LoVo (cell line): Measurements from ENCODE around the gene OXT.
"Not testable (repeated sequence)": the region's sequence is repeated elsewhere in the genome, so short reads cannot be mapped to it uniquely, and the experiment has no call there.

Source experiments
- DNase-seq: peaks from one replicate; pipeline ENCODE4 v3.0.0-alpha.2; 2016; ENCODE audit warnings: low spot score

OXT gene

DNA sequence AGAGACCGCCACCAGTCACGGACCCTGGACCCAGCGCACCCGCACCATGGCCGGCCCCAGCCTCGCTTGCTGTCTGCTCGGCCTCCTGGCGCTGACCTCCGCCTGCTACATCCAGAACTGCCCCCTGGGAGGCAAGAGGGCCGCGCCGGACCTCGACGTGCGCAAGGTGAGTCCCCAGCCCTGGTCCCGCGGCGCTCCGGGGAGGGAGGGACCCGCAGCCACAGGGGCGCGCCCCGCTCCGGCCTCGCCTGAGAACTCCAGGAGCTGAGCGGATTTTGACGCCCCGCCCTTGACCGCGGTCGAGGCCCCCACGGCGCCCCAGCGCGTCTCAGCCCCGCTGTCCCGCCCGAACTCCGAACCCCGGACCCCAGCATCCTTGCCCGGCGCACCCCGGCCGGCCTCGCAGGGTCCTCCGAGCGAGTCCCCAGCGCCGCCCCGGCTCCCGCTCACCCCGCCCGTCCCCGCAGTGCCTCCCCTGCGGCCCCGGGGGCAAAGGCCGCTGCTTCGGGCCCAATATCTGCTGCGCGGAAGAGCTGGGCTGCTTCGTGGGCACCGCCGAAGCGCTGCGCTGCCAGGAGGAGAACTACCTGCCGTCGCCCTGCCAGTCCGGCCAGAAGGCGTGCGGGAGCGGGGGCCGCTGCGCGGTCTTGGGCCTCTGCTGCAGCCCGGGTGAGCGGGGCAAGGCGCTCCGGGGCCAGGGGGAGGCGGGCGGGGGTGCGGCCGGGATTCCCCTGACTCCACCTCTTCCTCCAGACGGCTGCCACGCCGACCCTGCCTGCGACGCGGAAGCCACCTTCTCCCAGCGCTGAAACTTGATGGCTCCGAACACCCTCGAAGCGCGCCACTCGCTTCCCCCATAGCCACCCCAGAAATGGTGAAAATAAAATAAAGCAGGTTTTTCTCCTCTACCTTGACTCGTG, at the start of gene OXT:
Gene OXT, plus strand, starts transcription at position 11 of the 920 bp plus-strand sequence. Its CDS starts 36 bp downstream, at position 47.
- no peak for DNase-seq

GRCh38 chr20:3021777-3022176, 49.6 kb upstream of the OXT start:
- DNase-seq: no peak

GRCh38 chr20:3022559-3023490, 48.6 kb upstream of the OXT start:
- not testable (repeated sequence) for DNase-seq

GRCh38 chr20:3027987-3028386, 43.4 kb upstream of the OXT start:
- no peak for DNase-seq

DNA sequence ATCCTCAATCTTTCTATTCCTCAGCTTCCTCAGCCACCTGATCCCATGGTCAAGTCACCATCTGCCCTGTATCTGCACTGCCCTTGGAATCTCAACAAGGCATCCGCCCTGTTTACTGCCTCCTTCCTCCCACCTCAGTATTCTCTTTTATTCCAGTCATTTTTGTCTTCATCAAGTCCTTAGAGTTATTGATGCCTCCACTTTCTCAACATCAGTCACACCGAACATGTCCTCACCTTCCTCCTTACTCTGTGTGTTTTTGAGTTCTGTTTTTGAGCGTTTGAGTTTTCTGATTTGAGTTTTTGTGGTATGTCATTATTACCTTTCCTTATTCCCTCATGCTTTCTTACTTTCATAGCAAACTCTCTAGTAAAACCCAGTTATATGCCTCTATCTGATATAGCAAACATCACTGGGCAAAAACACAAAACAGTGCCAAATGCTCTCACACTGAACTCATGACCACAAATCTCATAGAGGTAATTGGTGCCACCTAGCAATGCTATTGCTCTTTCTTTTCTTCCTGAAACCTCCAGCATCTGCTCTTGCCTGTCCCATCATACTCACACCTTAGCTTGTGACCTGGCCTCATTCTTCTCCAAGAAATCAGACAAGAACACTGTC, 39.8 kb upstream of the OXT start:
- DNase-seq: no peak

DNA sequence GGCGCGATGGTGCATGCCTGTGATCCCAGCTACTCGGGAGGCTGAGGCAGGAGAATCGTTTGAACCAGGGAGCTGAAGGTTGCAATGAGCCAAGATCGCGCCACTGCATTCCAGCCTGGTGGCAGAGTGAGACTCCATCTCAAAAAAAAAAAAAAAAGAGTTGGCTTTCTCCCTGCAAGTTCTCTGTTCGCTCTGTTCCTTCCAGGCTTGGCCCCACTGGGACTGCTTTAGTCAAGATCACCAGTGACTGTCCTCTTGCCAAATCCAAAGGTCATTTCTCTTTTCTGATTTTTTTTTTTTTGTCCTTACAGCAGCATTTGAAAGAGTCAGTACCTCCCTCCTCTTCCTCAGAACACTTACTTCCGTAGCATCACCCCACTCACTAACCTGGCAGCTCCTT, 38.8 kb upstream of the OXT start:
- no peak for DNase-seq

- no peak for DNase-seq
Observed at GRCh38 chr20:3037654-3038053, 33.8 kb upstream of the OXT start.

DNA sequence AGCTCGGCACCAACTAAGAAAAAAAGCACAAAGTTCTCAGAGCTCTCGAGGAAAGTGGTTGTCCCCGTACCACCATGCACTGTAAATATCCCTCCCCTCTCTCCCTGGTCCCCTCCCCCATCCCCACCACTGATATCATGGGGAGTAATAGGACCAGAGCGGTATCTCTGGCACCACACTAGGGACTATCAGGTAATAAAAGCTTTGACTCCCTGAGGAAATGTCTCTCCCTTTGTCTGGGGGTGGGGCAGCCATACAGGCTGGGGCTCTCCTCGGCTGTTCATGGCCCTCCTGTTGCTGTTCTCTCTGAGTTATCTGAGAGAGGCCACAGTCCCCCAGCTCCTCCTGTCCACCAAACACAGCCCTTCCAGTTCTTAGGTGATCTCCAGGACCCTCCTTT, 33.0 kb upstream of the OXT start:
- DNase-seq: no peak

DNA sequence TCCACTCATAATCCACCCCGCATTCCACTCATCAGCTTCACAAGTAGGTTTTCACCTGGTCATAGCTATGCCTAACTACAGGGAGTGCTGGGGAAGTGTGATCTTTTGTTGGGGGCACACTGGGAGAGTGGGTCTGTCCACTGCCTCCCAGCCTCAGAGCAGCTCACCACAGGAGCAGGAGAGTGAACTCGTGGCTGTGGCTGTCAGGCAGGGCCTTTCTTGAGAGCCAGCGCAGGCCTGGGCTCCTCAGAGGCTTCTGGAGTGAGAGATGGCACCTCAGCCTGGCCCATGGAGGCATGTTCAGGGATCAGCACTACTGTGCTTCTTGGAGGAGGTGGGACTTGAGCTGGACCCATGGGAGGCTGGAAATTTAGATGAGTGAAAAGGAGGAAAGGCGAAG, 32.0 kb upstream of the OXT start:
- DNase-seq: no peak

GRCh38 chr20:3040086-3040485, 31.3 kb upstream of the OXT start:
- no peak for DNase-seq

DNA sequence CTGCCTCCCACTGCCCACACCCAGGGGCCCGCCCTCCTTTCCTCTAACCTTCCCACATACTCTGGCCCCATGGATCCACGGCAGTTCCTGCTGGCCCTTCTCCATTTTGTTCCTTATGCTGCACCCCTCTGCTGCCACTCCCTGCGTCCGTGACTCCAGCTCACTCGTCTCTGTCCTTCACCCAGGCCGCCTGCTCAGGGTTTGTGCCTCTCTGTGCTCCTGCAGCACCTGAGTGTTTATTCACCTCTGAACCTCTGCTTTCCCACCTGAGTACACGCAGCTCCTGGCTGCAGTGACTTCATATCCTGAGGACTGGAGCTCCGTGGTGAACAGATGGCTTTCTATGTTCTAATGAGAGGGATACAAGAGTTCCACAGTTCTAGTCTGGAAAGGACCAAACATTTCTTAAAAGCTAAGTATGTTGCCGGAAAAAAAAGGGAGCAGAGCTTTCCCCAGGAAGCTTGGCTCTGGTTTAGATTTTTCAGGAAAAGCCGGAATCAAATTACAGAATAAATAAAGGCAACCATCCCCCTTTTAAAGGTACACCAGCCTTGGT, 29.5 kb upstream of the OXT start:
- no peak for DNase-seq

- no peak for DNase-seq
Observed at GRCh38 chr20:3042625-3043024, 28.8 kb upstream of the OXT start.

DNA sequence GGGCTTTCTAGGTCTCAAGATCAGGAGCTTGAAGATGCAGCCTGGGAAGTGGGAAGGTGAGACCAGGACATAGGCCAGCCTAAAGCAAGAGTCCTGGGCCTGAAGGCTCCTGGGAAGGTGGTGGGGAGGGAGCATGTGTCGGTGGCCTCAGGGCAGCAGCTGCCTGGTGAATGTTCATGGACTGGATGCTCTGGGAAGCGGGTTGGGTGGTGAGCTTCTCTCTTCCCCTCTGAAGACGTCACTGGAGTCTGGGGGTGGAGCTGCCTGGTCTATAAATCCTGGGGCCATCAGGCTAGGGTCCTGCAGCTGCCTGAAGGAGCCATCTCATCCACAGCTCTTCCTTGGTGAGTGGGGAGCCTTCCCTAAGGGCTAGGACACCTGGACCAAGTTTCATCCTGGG, 28.1 kb upstream of the OXT start, which contains the start of gene GNRH2:
Gene GNRH2, plus strand, starts transcription at position 301 of the 400 bp plus-strand sequence. CDS start 793 bp downstream, outside the sequence.
- DNase-seq: no peak

DNA sequence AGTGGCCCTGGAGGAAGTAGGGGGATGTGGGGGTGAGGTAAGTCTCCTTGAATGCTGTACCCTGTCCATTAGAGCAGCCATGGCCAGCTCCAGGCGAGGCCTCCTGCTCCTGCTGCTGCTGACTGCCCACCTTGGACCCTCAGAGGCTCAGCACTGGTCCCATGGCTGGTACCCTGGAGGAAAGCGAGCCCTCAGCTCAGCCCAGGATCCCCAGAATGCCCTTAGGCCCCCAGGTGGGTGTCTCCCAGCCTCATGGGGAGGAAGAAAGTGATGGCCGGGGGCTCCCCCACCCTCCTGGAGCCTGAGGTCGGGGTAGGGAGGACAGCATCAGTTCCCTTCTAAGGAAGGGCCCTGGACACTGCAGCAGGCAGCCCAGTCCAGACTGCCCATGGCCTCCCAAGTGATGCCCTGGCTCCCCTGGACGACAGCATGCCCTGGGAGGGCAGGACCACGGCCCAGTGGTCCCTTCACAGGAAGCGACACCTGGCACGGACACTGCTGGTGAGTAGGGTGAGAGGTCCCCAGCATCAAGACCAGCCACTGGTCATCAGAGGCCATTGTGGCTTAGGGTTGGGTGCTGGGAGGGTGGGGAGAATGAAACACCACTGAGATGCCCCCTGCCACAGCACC, 27.0 kb upstream of the OXT start:
- no peak for DNase-seq

DNA sequence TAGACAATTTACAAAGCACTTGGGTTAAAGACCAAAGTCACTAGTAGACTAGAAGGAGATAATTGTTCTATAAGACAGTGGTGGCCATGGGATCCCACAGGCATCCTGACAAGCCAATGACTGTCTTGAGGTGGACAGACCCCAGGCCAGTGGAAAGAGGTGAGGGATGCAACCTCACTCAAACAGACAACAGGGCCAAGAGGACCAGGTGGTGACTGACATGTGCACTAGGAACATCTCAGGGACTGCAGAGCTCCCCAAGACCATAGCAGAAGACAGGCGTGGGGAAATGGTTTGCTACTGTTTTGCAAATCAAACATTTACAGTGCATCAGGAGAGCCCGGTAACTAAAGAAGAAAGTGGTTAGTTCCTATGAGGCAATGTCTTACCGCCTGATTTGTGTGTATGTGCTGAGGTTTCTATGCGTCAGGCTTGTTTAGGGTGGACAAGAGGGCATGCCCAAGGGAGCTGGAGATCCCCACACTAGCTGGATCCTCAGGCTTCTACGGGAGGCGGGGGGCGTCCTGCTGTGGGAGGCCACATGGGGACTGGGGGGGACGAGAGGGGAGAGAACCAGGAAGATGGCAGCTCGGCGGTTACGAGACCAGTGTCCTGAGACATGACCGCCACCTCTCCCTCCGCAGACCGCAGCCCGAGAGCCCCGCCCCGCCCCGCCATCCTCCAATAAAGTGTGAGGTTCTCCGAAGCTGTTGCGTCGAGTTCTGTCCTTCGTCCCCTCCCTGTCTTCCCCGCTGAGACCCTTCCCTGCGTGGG, 26.2 kb upstream of the OXT start:
- peak; percentile 74 for DNase-seq

DNA sequence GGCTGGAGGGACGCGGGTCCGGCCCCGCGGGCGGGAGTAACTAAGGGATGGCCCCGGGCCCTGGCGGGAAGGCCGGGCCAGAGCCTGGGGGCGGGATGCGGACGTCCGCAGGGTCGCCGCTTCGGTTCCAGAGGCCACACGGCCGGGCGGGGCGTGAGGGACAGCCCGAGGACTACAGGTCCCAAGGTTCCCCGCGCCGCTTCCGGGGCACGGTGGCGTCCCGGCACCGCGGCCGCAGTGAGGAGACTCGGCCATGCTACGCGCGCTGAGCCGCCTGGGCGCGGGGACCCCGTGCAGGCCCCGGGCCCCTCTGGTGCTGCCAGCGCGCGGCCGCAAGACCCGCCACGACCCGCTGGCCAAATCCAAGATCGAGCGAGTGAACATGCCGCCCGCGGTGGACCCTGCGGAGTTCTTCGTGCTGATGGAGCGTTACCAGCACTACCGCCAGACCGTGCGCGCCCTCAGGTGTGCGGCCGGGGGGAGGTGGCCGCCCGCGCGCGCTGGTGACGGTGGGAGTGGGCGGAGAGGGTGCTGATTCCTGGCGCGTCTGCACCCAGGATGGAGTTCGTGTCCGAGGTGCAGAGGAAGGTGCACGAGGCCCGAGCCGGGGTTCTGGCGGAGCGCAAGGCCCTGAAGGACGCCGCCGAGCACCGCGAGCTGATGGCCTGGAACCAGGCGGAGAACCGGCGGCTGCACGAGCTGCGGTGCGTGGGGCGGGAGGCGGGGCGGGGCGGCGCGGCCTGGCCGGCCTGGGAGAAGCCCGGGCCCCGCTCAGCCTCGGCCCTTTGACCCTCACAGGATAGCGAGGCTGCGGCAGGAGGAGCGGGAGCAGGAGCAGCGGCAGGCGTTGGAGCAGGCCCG, 25.4 kb upstream of the OXT start, which contains the start of gene MRPS26:
Gene MRPS26, plus strand, starts transcription at position 237 of the 861 bp plus-strand sequence. Its CDS starts 17 bp downstream, at position 254.
- DNase-seq: peak; percentile 89

DNA sequence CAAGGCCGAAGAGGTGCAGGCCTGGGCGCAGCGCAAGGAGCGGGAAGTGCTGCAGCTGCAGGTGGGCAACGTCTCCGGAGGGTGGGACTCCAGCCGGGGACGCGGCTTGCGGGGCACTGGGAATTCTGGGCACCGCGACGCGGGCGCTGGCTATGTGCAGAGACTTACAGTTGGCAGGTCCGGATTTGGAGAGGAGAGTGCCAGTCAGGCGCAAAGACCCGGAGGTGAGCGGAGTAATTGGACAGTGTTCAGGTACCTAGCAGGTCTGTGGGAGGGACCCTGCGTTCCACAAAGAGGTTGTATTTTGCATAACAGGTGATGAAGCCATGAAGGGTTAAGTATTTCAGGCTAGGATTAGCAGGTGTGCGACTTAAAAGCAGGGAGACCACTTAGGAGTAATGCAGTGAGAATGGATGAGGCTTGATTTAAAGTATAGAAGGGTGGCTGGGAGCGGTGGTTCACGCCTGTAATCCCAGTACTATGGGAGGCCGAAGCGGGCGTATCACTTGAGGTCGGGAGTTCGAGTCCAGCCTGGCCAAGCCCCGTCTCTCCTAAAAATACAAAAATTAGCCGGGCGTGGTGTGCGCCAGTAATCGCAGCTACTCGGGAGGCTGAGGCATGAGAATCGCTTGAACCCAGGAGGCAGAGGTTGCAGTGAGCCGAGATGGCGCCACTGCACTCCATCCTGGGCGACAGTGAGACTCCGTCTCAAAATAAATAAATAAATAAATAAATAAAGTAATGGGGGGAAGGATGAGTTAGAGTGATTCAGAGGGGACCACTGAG, 24.6 kb upstream of the OXT start:
- peak; percentile 38 for DNase-seq
